Measurements from ENCODE around the gene PDE11A.
"Not testable (repeated sequence)": the region's sequence is repeated elsewhere in the genome, so short reads cannot be mapped to it uniquely, and the experiment has no call there.

Gene PDE11A

GRCh38 chr2:178074123-178075005, 1.8 kb upstream of the PDE11A start:
- DNase-seq (ENCODE audit: low read depth) = no peak

GRCh38 chr2:178072000-178072382, 586 bp downstream of the PDE11A start:
- DNase-seq (ENCODE audit: low read depth) = no peak

- no peak for DNase-seq (ENCODE audit: low read depth)
Measured at GRCh38 chr2:178070824-178071223, 1.8 kb downstream of the PDE11A start.

GRCh38 chr2:178069551-178069950, 3.0 kb downstream of the PDE11A start:
- DNase-seq (ENCODE audit: low read depth) = no peak

- no peak for DNase-seq (ENCODE audit: low read depth)
Measured at GRCh38 chr2:178068823-178069454, 3.6 kb downstream of the PDE11A start.

GRCh38 chr2:178066890-178067669, 5.5 kb downstream of the PDE11A start:
- no peak for DNase-seq (ENCODE audit: low read depth)

- DNase-seq (ENCODE audit: low read depth) = no peak
Measured at GRCh38 chr2:178066324-178066723, 6.3 kb downstream of the PDE11A start.

GRCh38 chr2:178059681-178060080, 12.9 kb downstream of the PDE11A start:
- DNase-seq (ENCODE audit: low read depth) = no peak

GRCh38 chr2:178059111-178059510, 13.5 kb downstream of the PDE11A start:
- no peak for DNase-seq (ENCODE audit: low read depth)

GRCh38 chr2:178057179-178057680, 15.3 kb downstream of the PDE11A start:
- no peak for DNase-seq (ENCODE audit: low read depth)

- no peak for DNase-seq (ENCODE audit: low read depth)
Measured at GRCh38 chr2:178056345-178056744, 16.2 kb downstream of the PDE11A start.

- DNase-seq (ENCODE audit: low read depth) = not testable (repeated sequence)
Measured at GRCh38 chr2:178051257-178051656, 21.3 kb downstream of the PDE11A start.

- DNase-seq (ENCODE audit: low read depth) = no peak
Measured at GRCh38 chr2:178047391-178047790, 25.2 kb downstream of the PDE11A start.

GRCh38 chr2:178044836-178045235, 27.7 kb downstream of the PDE11A start:
- no peak for DNase-seq (ENCODE audit: low read depth)

- DNase-seq (ENCODE audit: low read depth) = no peak
Measured at GRCh38 chr2:178043266-178043665, 29.3 kb downstream of the PDE11A start.

- DNase-seq (ENCODE audit: low read depth) = not testable (repeated sequence)
Measured at GRCh38 chr2:178033583-178033982, 39.0 kb downstream of the PDE11A start.

GRCh38 chr2:178029342-178029741, 43.2 kb downstream of the PDE11A start:
- DNase-seq (ENCODE audit: low read depth) = no peak

GRCh38 chr2:178025551-178026185, 46.9 kb downstream of the PDE11A start:
- DNase-seq (ENCODE audit: low read depth) = no peak

- no peak for DNase-seq (ENCODE audit: low read depth)
Measured at GRCh38 chr2:178018141-178018540, 54.4 kb downstream of the PDE11A start.

GRCh38 chr2:178016612-178017011, 56.0 kb downstream of the PDE11A start:
- no peak for DNase-seq (ENCODE audit: low read depth)

- no peak for DNase-seq (ENCODE audit: low read depth)
Measured at GRCh38 chr2:178012639-178013038, 59.9 kb downstream of the PDE11A start.

GRCh38 chr2:178009813-178010212, 62.8 kb downstream of the PDE11A start:
- DNase-seq (ENCODE audit: low read depth) = no peak
